Activated T-helper 1 cell treated with Interleukin-2 at 50 U/mL for 16 hours (primary cell): Measurements from ENCODE around the gene ARHGAP26.

Experiments
- DNase-seq: peaks from one replicate; pipeline ENCODE4 v3.0.0-alpha.2; 2020; ENCODE audit warnings: low read depth

The ARHGAP26 gene

GRCh38 chr5:143165049-143165880 is 395.1 kb downstream of the ARHGAP26 start:
- DNase-seq: no peak

GRCh38 chr5:143166090-143166489 is 395.9 kb downstream of the ARHGAP26 start:
- DNase-seq: no peak

- DNase-seq: no peak
Measured at GRCh38 chr5:143166661-143167420, 396.7 kb downstream of the ARHGAP26 start.

GRCh38 chr5:143168171-143168741 is 398.1 kb downstream of the ARHGAP26 start:
- DNase-seq: no peak

GRCh38 chr5:143168921-143169810 is 399.0 kb downstream of the ARHGAP26 start:
- DNase-seq: no peak

GRCh38 chr5:143170104-143170503 is 399.9 kb downstream of the ARHGAP26 start:
- no peak for DNase-seq

GRCh38 chr5:143170977-143171376 is 400.8 kb downstream of the ARHGAP26 start:
- DNase-seq: no peak

GRCh38 chr5:143172739-143173138 is 402.6 kb downstream of the ARHGAP26 start:
- no peak for DNase-seq

- no peak for DNase-seq
Measured at GRCh38 chr5:143173139-143173889, 403.1 kb downstream of the ARHGAP26 start.

- DNase-seq: no peak
Measured at GRCh38 chr5:143174714-143175398, 404.7 kb downstream of the ARHGAP26 start.

GRCh38 chr5:143176048-143176447 is 405.9 kb downstream of the ARHGAP26 start:
- no peak for DNase-seq

- no peak for DNase-seq
Measured at GRCh38 chr5:143177263-143177983, 407.2 kb downstream of the ARHGAP26 start.

GRCh38 chr5:143179126-143179740 is 409.1 kb downstream of the ARHGAP26 start:
- DNase-seq: no peak

- no peak for DNase-seq
Measured at GRCh38 chr5:143180751-143181150, 410.6 kb downstream of the ARHGAP26 start.

- no peak for DNase-seq
Measured at GRCh38 chr5:143181173-143181572, 411.0 kb downstream of the ARHGAP26 start.

GRCh38 chr5:143182106-143182505 is 411.9 kb downstream of the ARHGAP26 start:
- no peak for DNase-seq

- DNase-seq: peak; percentile 4
Measured at GRCh38 chr5:143182901-143183820, 413.0 kb downstream of the ARHGAP26 start.

GRCh38 chr5:143183989-143184388 is 413.8 kb downstream of the ARHGAP26 start:
- no peak for DNase-seq
